Keratinocyte (primary cell): ENCODE measurements around the gene SRCIN1. TPM values are rescaled to one million over a fixed set of nuclear protein-coding genes. Genes with fewer than 3 reads are reported as not detected.

ENCODE experiments used
- DNase-seq: peaks from one replicate; pipeline ENCODE4 v3.0.0-alpha.2; 2011; ENCODE audit warnings: low read depth, missing footprints, low spot score
- FAIRE-seq: peaks from 2 replicates; lab custom pipeline; 2011; peaks lifted over from hg19 to GRCh38; lab: Jason Lieb, UNC
- H2AFZ ChIP-seq: 2 replicates; pipeline ENCODE4 v1.6.0; 2012; ENCODE audit warnings: low read length, control low read depth, inconsistent platforms; ENCODE audit not compliant: control insufficient read depth
- H3K27ac ChIP-seq: 2 replicates; pipeline ENCODE4 v1.5.1; 2011; ENCODE audit warnings: low read length; ENCODE audit not compliant: control insufficient read depth, insufficient read depth
- H3K27me3 ChIP-seq: 3 replicates; pipeline ENCODE4 v1.6.0; 2011; ENCODE audit warnings: low read length; ENCODE audit not compliant: control insufficient read depth, insufficient read depth; ENCODE audit errors: extremely low read depth
- H3K36me3 ChIP-seq, 2 experiments: 2 replicates in 1 of 2; 3 replicates in 1 of 2; pipeline ENCODE4 v1.5.1; 2011; ENCODE audit warnings: low read length in 2 of 2, mild to moderate bottlenecking in 1 of 2; ENCODE audit not compliant: control insufficient read depth in 2 of 2, insufficient read depth in 2 of 2; ENCODE audit errors: extremely low read depth in 1 of 2
- H3K4me1 ChIP-seq: 3 replicates; pipeline ENCODE4 v1.5.1; 2011; ENCODE audit warnings: low read length; ENCODE audit not compliant: control insufficient read depth, insufficient read depth; ENCODE audit errors: extremely low read depth
- H3K4me2 ChIP-seq: 3 replicates; pipeline ENCODE4 v1.6.0; 2011; ENCODE audit warnings: low read depth, low read length; ENCODE audit not compliant: control insufficient read depth, insufficient read depth; ENCODE audit errors: extremely low read depth
- H3K4me3 ChIP-seq, 3 experiments: fragments of 200-600 bp in 1 of 3; sonication (generic) in 1 of 3; 2 replicates in 2 of 3; 3 replicates in 1 of 3; pipeline ENCODE4 v1.5.1; 2011 to 2016; ENCODE audit warnings: low read length in 3 of 3, mild to moderate bottlenecking in 3 of 3, control low read depth in 2 of 3, inconsistent platforms in 1 of 3, low read depth in 1 of 3, mixed read lengths in 1 of 3, mixed run types in 1 of 3, moderate library complexity in 1 of 3; ENCODE audit not compliant: control insufficient read depth in 2 of 3, insufficient read depth in 2 of 3; ENCODE audit errors: extremely low read depth in 1 of 3
- H3K79me2 ChIP-seq: 2 replicates; pipeline ENCODE4 v1.6.0; 2012; ENCODE audit warnings: low read length; ENCODE audit not compliant: control insufficient read depth, insufficient read depth
- H3K9ac ChIP-seq: 3 replicates; pipeline ENCODE4 v1.6.0; 2011; ENCODE audit warnings: low read length; ENCODE audit not compliant: control insufficient read depth, insufficient read depth; ENCODE audit errors: extremely low read depth
- H3K9me1 ChIP-seq: 3 replicates; pipeline ENCODE4 v1.6.0; 2011; ENCODE audit warnings: low read length; ENCODE audit not compliant: control insufficient read depth, insufficient read depth; ENCODE audit errors: extremely low read depth
- H3K9me3 ChIP-seq: 2 replicates; pipeline ENCODE4 v1.5.1; 2012; ENCODE audit warnings: low read depth, low read length; ENCODE audit not compliant: control insufficient read depth
- H4K20me1 ChIP-seq: 3 replicates; pipeline ENCODE4 v1.6.0; 2011; ENCODE audit warnings: low read length; ENCODE audit not compliant: control insufficient read depth, insufficient read depth; ENCODE audit errors: extremely low read depth
- EZH2 ChIP-seq: IDR thresholded peaks from one replicate; pipeline ENCODE4 v1.6.1; 2012; ENCODE audit warnings: inconsistent platforms, mild to moderate bottlenecking, low read length, moderate library complexity
- dilution Hi-C: fragments of 300-500 bp; cut with MboI; formaldehyde crosslinking; loops from one replicate; pipeline ENCODE4 v1.7.0; 2020; ENCODE audit warnings: low sequenced_read_pairs; ENCODE audit not compliant: extremely low pct_ligation_motif_present
- polyA plus RNA-seq, 5 experiments: library from polyadenylated mRNA; depleted of rRNA in 3 of 5; stranded (reverse) in 3 of 5; stranded (forward) in 1 of 5; unstranded in 1 of 5; fragments of >200 nt; gene quantifications; 1 replicate in 1 of 5; 2 replicates in 3 of 5; 3 replicates in 1 of 5; pipeline versions ENCODE4 v1.2.1 to v1.2.3, GENCODE V29; 2011 to 2012; ENCODE audit warnings: missing spikeins in 2 of 5, low read depth in 1 of 5, low replicate concordance in 1 of 5
- TF ChIP-seq, protein P1 (sequence below), 3 experiments: IDR thresholded peaks in 1 of 3; conservative IDR thresholded peaks in 1 of 3; optimal IDR thresholded peaks in 1 of 3; 2 replicates in 2 of 3; 3 replicates in 1 of 3; pipeline versions ENCODE3 to v1.5.1; 2011; ENCODE audit warnings: low read length in 3 of 3, mild to moderate bottlenecking in 3 of 3, moderate library complexity in 2 of 3, control low read depth in 1 of 3, inconsistent platforms in 1 of 3; ENCODE audit not compliant: insufficient read depth in 2 of 3; ENCODE audit errors: extremely low read depth in 1 of 3

SRCIN1 gene
- polyA plus RNA-seq, 1 donor (not counting 4 experiments of a cell fraction or from before 2014, with no cell fraction given) = 0.37 TPM

DNA sequence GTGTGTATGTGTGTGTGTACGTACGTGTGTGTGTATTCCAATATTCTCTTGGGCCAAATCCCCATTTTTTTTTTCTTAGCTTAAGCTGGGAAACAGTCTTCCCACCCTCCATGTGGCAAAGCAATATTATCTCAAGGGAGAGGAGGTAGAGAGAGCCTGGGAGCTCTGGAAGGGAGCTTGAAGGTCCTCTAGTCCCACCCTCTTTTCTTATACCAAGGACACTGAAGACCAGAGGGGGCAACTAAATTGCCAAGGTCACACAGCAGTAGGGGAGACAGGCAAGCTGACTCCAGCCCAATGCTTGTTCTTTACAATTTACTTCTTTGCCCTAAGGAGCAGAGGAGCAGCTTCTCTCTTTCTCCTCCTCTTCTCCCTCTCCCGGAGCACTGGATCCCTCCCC is 6.8 kb downstream of the SRCIN1 start:
- Histone ChIP-seq H3K27ac (no peak overlapping the region), H3K27me3 (peaks cover 79% of the 10 kb centered on the region), H3K9ac (no peak overlapping the region), H3K79me2 (no peaks in the 10 kb centered on the region), H3K4me3 (no peak overlapping the region), H3K4me1 (no peaks in the 10 kb centered on the region), H3K4me2 (no peak overlapping the region), H3K36me3 (no peaks in the 10 kb centered on the region), H4K20me1 (no peaks in the 10 kb centered on the region), H3K9me3 (no peaks in the 10 kb centered on the region), H3K9me1 (no peaks in the 10 kb centered on the region), H2AFZ (no peak overlapping the region)
- FAIRE-seq (no peak), DNase-seq (no peak)
- TF ChIP-seq EZH2 = no peak
- TF ChIP-seq, protein P1, sequence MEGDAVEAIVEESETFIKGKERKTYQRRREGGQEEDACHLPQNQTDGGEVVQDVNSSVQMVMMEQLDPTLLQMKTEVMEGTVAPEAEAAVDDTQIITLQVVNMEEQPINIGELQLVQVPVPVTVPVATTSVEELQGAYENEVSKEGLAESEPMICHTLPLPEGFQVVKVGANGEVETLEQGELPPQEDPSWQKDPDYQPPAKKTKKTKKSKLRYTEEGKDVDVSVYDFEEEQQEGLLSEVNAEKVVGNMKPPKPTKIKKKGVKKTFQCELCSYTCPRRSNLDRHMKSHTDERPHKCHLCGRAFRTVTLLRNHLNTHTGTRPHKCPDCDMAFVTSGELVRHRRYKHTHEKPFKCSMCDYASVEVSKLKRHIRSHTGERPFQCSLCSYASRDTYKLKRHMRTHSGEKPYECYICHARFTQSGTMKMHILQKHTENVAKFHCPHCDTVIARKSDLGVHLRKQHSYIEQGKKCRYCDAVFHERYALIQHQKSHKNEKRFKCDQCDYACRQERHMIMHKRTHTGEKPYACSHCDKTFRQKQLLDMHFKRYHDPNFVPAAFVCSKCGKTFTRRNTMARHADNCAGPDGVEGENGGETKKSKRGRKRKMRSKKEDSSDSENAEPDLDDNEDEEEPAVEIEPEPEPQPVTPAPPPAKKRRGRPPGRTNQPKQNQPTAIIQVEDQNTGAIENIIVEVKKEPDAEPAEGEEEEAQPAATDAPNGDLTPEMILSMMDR (optimal IDR thresholded peaks at IDR 0.05 in 1 of 3, IDR thresholded peaks at IDR 0.05 in 1 of 3, conservative IDR thresholded peaks at IDR 0.05 in 1 of 3; ENCODE audit: extremely low read depth in 1 of 3, insufficient read depth in 2 of 3, low read length in 3 of 3) = no peak
- dilution Hi-C loops = no loop called here

DNA sequence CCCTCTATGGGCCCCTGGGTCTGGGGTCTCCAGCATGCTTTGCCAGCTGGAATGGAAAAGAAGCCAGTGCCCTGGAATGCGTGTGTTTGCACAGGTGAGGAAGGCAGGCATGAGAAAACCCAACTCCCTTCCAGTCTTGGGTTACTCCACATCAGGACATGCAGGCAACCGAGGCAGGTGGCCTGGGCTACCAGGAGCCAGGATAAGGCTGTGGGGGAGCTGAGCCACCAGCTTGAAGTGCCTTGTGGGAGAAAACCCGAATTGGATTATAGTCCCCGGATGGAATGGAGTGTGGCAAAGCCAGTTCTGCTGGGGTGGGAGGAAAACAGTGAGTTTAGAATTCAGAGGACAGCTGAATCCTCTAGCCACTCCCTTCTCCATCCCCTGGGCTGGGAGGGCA is 7.2 kb downstream of the SRCIN1 start:
- Histone ChIP-seq H2AFZ (no peak overlapping the region), H3K9ac (no peak overlapping the region), H3K4me2 (no peak overlapping the region), H3K9me1 (no peaks in the 10 kb centered on the region), H3K4me3 (no peak overlapping the region), H3K4me1 (no peaks in the 10 kb centered on the region), H3K36me3 (no peaks in the 10 kb centered on the region), H3K79me2 (no peaks in the 10 kb centered on the region), H3K27me3 (peaks cover 78% of the 10 kb centered on the region), H3K9me3 (no peaks in the 10 kb centered on the region), H3K27ac (no peak overlapping the region), H4K20me1 (no peaks in the 10 kb centered on the region)
- TF ChIP-seq EZH2 = no peak
- TF ChIP-seq, protein P1 (optimal IDR thresholded peaks at IDR 0.05 in 1 of 3, IDR thresholded peaks at IDR 0.05 in 1 of 3, conservative IDR thresholded peaks at IDR 0.05 in 1 of 3; ENCODE audit: extremely low read depth in 1 of 3, insufficient read depth in 2 of 3, low read length in 3 of 3) = no peak
- DNase-seq = peak; percentile 50
- FAIRE-seq = no peak
- dilution Hi-C loops = no loop called here
